Measurements from ENCODE around the gene TAB2. TPM values are rescaled to one million over a fixed set of nuclear protein-coding genes. Genes with fewer than 3 reads are reported as not detected.

TAB2 gene
- total RNA-seq, 1 donor from 2014 or later, result 45.1 TPM

GRCh38 chr6:149455031-149455732, 137.7 kb downstream of the TAB2 start:
- DNase-seq (ENCODE audit: low read depth, low spot score), result no peak
- peaks cover 22% of the 10 kb centered on the region for H3K27me3 Mint-ChIP-seq (ENCODE audit: low read depth)
- H3K9me3 Mint-ChIP-seq, result no peaks in the 10 kb centered on the region
- no peak for TF ChIP-seq CTCF (conservative IDR thresholded peaks at IDR 0.05)
- no peaks in the 10 kb centered on the region for H3K4me1 Mint-ChIP-seq
- H3K27ac Mint-ChIP-seq (ENCODE audit: unreplicated experiment), result no peak overlapping the region
- no peak overlapping the region for H3K4me3 Mint-ChIP-seq
- no peaks in the 10 kb centered on the region for H3K36me3 Mint-ChIP-seq (ENCODE audit: low read depth)

DNA sequence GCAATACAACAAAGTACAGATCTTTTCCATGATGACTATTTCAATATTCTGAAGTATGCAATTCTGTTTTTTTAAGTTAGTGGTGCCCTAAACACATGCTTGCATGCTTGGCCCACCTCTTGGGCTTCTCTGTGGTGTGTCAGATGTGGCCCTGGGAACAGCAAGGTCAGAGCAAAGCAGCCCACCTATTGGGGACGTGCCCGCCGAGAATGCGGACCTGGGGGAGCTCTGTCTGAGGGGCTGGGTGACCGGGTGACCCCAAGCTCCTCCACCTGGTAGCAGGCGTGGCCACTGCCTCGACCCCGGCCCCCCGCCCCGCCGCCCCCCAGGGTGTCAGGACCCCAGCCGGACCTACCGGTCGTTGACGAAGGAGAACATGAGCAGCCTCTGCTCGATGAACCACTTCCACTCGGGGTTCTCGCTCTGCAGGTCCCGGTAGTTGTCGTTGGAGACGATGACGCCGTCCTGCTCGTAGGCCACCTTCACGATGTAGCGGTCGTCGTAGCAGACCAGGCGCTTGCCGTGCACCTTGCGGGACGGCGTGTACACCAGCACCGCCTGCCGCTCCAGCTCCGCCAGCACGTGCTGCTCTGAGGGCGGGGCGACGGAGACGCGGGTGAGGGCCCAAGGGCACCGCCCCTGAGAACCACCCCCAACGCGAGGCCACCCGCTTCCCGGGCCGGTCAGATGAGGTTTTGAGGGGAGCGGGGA, 139.0 kb downstream of the TAB2 start:
- peaks cover 16% of the 10 kb centered on the region for H3K27me3 Mint-ChIP-seq (ENCODE audit: low read depth)
- no peak overlapping the region for H3K27ac Mint-ChIP-seq (ENCODE audit: unreplicated experiment)
- H3K9me3 Mint-ChIP-seq, result no peaks in the 10 kb centered on the region
- no peaks in the 10 kb centered on the region for H3K36me3 Mint-ChIP-seq (ENCODE audit: low read depth)
- TF ChIP-seq CTCF (conservative IDR thresholded peaks at IDR 0.05), result no peak
- no peak for DNase-seq (ENCODE audit: low read depth, low spot score)
- no peak overlapping the region for H3K4me3 Mint-ChIP-seq
- H3K4me1 Mint-ChIP-seq, result no peaks in the 10 kb centered on the region

DNA sequence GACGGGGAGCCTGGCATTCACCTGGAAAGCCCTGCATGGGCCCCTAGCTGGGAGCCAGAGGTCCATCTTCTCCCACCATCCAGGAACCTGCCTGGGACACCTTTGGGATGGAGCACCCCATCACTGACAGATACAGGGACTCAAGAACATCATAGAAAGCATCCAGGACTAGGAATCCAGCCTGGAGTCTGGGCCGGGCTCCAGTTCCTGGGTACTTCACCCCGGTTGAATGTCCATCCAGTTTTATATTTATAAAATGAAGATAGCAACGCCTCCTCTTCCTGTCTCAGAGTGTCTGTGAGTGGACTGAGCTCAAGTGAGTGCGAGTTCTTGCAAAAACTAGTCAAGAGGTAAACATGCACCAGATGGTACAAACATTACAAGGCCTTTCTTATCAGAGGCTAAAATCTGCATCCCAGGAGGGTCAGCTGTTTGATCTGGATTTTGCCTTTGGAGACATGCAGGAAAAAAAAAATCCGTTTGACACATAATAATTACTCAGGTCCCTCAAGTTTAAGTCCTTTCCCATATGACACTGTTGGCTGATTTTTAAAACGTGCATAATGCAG, 139.9 kb downstream of the TAB2 start:
- H3K27ac Mint-ChIP-seq (ENCODE audit: unreplicated experiment), result no peak overlapping the region
- DNase-seq (ENCODE audit: low read depth, low spot score), result no peak
- H3K36me3 Mint-ChIP-seq (ENCODE audit: low read depth), result no peaks in the 10 kb centered on the region
- H3K4me3 Mint-ChIP-seq, result no peak overlapping the region
- H3K27me3 Mint-ChIP-seq (ENCODE audit: low read depth), result peaks cover 7% of the 10 kb centered on the region
- H3K9me3 Mint-ChIP-seq, result no peaks in the 10 kb centered on the region
- no peak for TF ChIP-seq CTCF (conservative IDR thresholded peaks at IDR 0.05)
- no peaks in the 10 kb centered on the region for H3K4me1 Mint-ChIP-seq

- H3K27ac Mint-ChIP-seq (ENCODE audit: unreplicated experiment), result no peak overlapping the region
- H3K4me3 Mint-ChIP-seq, result no peak overlapping the region
- no peak for TF ChIP-seq CTCF (conservative IDR thresholded peaks at IDR 0.05)
- no peaks in the 10 kb centered on the region for H3K9me3 Mint-ChIP-seq
- no peaks in the 10 kb centered on the region for H3K4me1 Mint-ChIP-seq
- peaks cover 3% of the 10 kb centered on the region for H3K27me3 Mint-ChIP-seq (ENCODE audit: low read depth)
- H3K36me3 Mint-ChIP-seq (ENCODE audit: low read depth), result no peaks in the 10 kb centered on the region
- DNase-seq (ENCODE audit: low read depth, low spot score), result no peak
Observed at GRCh38 chr6:149458196-149458595, 140.7 kb downstream of the TAB2 start.

- DNase-seq (ENCODE audit: low read depth, low spot score), result no peak
- no peaks in the 10 kb centered on the region for H3K4me1 Mint-ChIP-seq
- H3K27me3 Mint-ChIP-seq (ENCODE audit: low read depth), result no peaks in the 10 kb centered on the region
- H3K9me3 Mint-ChIP-seq, result no peaks in the 10 kb centered on the region
- H3K4me3 Mint-ChIP-seq, result no peak overlapping the region
- no peak for TF ChIP-seq CTCF (conservative IDR thresholded peaks at IDR 0.05)
- H3K27ac Mint-ChIP-seq (ENCODE audit: unreplicated experiment), result no peak overlapping the region
- no peaks in the 10 kb centered on the region for H3K36me3 Mint-ChIP-seq (ENCODE audit: low read depth)
Observed at GRCh38 chr6:149458806-149459205, 141.3 kb downstream of the TAB2 start.

Measured in neural crest cell (in vitro differentiated cells).